Kidney (tissue), 14 donors: ENCODE results near the gene ATP6V0D1. TPM values are rescaled to one million over a fixed set of nuclear protein-coding genes. Genes with fewer than 3 reads are reported as not detected.

Experiments
- DNase-seq, 5 donors: peaks; one replicate each; pipeline ENCODE4 v3.0.0-alpha.2; 2013 to 2020
- FAIRE-seq: peaks from 2 replicates; lab custom pipeline; 2012; peaks lifted over from hg19 to GRCh38; lab: Jason Lieb, UNC
- H3K27ac ChIP-seq, 2 donors: one replicate each; pipeline ENCODE4 v1.7.0; 2013; ENCODE audit warnings: low read depth in 2 of 2, low read length in 2 of 2, inconsistent platforms in 1 of 2
- H3K27me3 ChIP-seq: one replicate; pipeline ENCODE4 v1.7.1; 2013; ENCODE audit warnings: low read length, inconsistent platforms; ENCODE audit not compliant: control insufficient read depth, insufficient read depth
- H3K36me3 ChIP-seq, 3 donors: one replicate each; pipeline versions ENCODE4 v1.7.0 to v1.7.1; 2013; ENCODE audit warnings: low read length in 3 of 3, control low read depth in 1 of 3, inconsistent platforms in 1 of 3; ENCODE audit not compliant: insufficient read depth in 3 of 3, control insufficient read depth in 2 of 3
- H3K4me1 ChIP-seq, 3 donors: one replicate each; pipeline versions ENCODE4 v1.7.0 to v1.7.1; 2013; ENCODE audit warnings: low read length in 3 of 3, inconsistent platforms in 1 of 3, low read depth in 1 of 3; ENCODE audit not compliant: control insufficient read depth in 2 of 3, insufficient read depth in 2 of 3
- H3K4me3 ChIP-seq, 3 donors: one replicate each; pipeline versions ENCODE4 v1.7.0 to v1.8.1; 2013; ENCODE audit warnings: low read length in 3 of 3, control low read depth in 1 of 3, inconsistent platforms in 1 of 3
- H3K9ac ChIP-seq, 3 donors: one replicate each; pipeline versions ENCODE4 v1.7.0 to v1.7.1; 2013; ENCODE audit warnings: low read length in 3 of 3, control low read depth in 1 of 3, inconsistent platforms in 1 of 3
- H3K9me3 ChIP-seq, 3 donors: one replicate each; pipeline versions ENCODE4 v1.7.0 to v1.7.1; 2013; ENCODE audit warnings: low read length in 3 of 3, control low read depth in 1 of 3, inconsistent platforms in 1 of 3; ENCODE audit not compliant: control insufficient read depth in 2 of 3, insufficient read depth in 1 of 3
- CTCF ChIP-seq: IDR thresholded peaks from 3 replicates; pipeline ENCODE4 v1.5.1; 2012; ENCODE audit warnings: mild to moderate bottlenecking, moderate library complexity, borderline replicate concordance; ENCODE audit not compliant: insufficient read depth; ENCODE audit errors: extremely low read depth
- intact Hi-C: fragments of 100-400 bp; cut with DNase I; formaldehyde crosslinking; loops from one replicate; pipeline ENCODE4 v1.11.1; 2022
- polyA plus RNA-seq: library from polyadenylated mRNA; stranded (reverse); fragments of 350-450 nt; fragmentation: Illumina TruSeq; extraction: RNeasy Lipid Tissue Mini Kit (QIAGEN cat#74804); gene quantifications from one replicate; pipeline ENCODE4 v1.2.3, GENCODE V29; 2014; ENCODE audit warnings: low read depth, low replicate concordance; ENCODE audit not compliant: insufficient read depth
- total RNA-seq: library from RNA; stranded (reverse); fragmentation: NEBNext Ultra II Directional; extraction: Animal tissue kit (Norgen Biotek cat#: 25700); gene quantifications from one replicate; pipeline ENCODE4 v1.2.1, GENCODE V29; 2021
- donor health status: control.
- donor health status: control.
- donor health status: control.
- donor health status: control.
- donor health status: control.
- donor health status: DM: yes; HTN: yes; CAD: no.
- donor health status: Normal renal cell carcinoma (clear cell type).

ATP6V0D1 gene
- total and polyA plus RNA-seq, 2 donors from 2014 or later: 100 to 208 TPM

- DNase-seq: no peak
- FAIRE-seq: no peak
- peak overlapping the region in 1 of 3 donors; percentile 12 for H3K9ac ChIP-seq
- intact Hi-C loops: no loop called here
- no peak for TF ChIP-seq CTCF
- H3K4me1 ChIP-seq: peaks cover 0 to 61% (median 54%) of the 10 kb centered on the region in 3 donors
- no peaks in the 10 kb centered on the region for H3K36me3 ChIP-seq
- no peak overlapping the region for H3K4me3 ChIP-seq
- no peaks in the 10 kb centered on the region for H3K9me3 ChIP-seq
- no peak overlapping the region for H3K27ac ChIP-seq
- H3K27me3 ChIP-seq: no peaks in the 10 kb centered on the region
These were observed 17.9 kb downstream of the ATP6V0D1 start for GRCh38 chr16:67463059-67463458.

GRCh38 chr16:67462279-67462655 is 18.7 kb downstream of the ATP6V0D1 start:
- intact Hi-C loops: no loop called here
- Histone ChIP-seq H3K4me3 (no peak overlapping the region), H3K27ac (peak overlapping the region; percentile 2 to 8), H3K27me3 (no peaks in the 10 kb centered on the region), H3K9ac (peak overlapping the region in 1 of 3 donors; percentile 1), H3K9me3 (no peaks in the 10 kb centered on the region), H3K4me1 (peaks cover 0 to 69% (median 62%) of the 10 kb centered on the region in 3 donors), H3K36me3 (no peaks in the 10 kb centered on the region)
- DNase-seq (peak in 1 of 5 donors; percentile 51), FAIRE-seq (no peak)
- TF ChIP-seq CTCF: no peak

- Histone ChIP-seq H3K9ac (peak overlapping the region in 1 of 3 donors; percentile 1), H3K4me1 (peaks cover 0 to 74% (median 67%) of the 10 kb centered on the region in 3 donors), H3K36me3 (no peaks in the 10 kb centered on the region), H3K9me3 (no peaks in the 10 kb centered on the region), H3K27me3 (no peaks in the 10 kb centered on the region), H3K27ac (peak overlapping the region; percentile 2 to 8), H3K4me3 (no peak overlapping the region)
- intact Hi-C loops: no loop called here
- DNase-seq: peak in 1 of 5 donors; percentile 76
- FAIRE-seq: no peak
- no peak for TF ChIP-seq CTCF
These were observed 19.2 kb downstream of the ATP6V0D1 start for GRCh38 chr16:67461600-67462278.
